ENCODE measurements around the gene NANS.

DNA sequence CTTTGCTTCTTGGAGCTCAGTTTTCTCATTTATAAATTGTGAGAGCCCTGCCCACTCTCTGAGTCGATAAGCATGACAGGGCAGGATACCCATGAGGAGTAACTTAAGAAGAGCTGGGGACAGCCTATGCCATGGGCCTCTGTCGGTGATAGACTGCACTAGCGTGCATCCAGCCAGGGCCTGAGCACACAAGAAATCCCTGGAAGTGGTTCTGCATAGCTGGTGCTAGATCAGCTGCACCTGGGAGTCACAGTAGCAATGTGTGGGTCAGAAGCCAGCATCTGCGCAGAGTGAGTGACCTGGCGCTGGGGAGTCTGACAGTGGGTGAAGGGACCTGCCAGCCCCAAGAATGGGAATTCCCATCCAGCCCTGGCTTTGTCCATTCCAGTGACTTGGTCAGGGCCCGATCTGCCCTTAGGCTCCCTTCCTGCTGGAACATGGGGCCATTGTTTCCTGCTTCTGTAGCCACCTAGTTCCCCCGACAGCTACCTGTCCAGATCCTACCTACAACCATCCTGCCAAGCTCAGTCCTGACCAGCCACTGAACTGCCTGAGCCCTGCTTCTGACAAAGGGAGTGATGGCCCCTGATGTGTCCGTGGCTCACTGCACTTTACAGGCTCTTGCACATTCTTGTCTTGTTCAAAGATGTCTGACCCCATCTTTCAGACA, 35.9 kb upstream of the NANS start:
- no peak for TF ChIP-seq SIN3A (IDR thresholded peaks at IDR 0.05; ENCODE audit: low read depth)
- TF ChIP-seq, protein P1, sequence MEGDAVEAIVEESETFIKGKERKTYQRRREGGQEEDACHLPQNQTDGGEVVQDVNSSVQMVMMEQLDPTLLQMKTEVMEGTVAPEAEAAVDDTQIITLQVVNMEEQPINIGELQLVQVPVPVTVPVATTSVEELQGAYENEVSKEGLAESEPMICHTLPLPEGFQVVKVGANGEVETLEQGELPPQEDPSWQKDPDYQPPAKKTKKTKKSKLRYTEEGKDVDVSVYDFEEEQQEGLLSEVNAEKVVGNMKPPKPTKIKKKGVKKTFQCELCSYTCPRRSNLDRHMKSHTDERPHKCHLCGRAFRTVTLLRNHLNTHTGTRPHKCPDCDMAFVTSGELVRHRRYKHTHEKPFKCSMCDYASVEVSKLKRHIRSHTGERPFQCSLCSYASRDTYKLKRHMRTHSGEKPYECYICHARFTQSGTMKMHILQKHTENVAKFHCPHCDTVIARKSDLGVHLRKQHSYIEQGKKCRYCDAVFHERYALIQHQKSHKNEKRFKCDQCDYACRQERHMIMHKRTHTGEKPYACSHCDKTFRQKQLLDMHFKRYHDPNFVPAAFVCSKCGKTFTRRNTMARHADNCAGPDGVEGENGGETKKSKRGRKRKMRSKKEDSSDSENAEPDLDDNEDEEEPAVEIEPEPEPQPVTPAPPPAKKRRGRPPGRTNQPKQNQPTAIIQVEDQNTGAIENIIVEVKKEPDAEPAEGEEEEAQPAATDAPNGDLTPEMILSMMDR (IDR thresholded peaks at IDR 0.05 in 2 of 3, conservative IDR thresholded peaks at IDR 0.05 in 1 of 3; ENCODE audit: borderline replicate concordance in 1 of 3, insufficient read depth in 1 of 3, low read depth in 2 of 3, low read length in 2 of 3): no peak
- no peak for TF ChIP-seq EZH2 (IDR thresholded peaks at IDR 0.05)
- TF ChIP-seq EGR1 (IDR thresholded peaks at IDR 0.05; ENCODE audit: low read depth): no peak
- TF ChIP-seq, protein P2, sequence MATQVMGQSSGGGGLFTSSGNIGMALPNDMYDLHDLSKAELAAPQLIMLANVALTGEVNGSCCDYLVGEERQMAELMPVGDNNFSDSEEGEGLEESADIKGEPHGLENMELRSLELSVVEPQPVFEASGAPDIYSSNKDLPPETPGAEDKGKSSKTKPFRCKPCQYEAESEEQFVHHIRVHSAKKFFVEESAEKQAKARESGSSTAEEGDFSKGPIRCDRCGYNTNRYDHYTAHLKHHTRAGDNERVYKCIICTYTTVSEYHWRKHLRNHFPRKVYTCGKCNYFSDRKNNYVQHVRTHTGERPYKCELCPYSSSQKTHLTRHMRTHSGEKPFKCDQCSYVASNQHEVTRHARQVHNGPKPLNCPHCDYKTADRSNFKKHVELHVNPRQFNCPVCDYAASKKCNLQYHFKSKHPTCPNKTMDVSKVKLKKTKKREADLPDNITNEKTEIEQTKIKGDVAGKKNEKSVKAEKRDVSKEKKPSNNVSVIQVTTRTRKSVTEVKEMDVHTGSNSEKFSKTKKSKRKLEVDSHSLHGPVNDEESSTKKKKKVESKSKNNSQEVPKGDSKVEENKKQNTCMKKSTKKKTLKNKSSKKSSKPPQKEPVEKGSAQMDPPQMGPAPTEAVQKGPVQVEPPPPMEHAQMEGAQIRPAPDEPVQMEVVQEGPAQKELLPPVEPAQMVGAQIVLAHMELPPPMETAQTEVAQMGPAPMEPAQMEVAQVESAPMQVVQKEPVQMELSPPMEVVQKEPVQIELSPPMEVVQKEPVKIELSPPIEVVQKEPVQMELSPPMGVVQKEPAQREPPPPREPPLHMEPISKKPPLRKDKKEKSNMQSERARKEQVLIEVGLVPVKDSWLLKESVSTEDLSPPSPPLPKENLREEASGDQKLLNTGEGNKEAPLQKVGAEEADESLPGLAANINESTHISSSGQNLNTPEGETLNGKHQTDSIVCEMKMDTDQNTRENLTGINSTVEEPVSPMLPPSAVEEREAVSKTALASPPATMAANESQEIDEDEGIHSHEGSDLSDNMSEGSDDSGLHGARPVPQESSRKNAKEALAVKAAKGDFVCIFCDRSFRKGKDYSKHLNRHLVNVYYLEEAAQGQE (IDR thresholded peaks at IDR 0.05; ENCODE audit: low read depth): no peak
- no peak for TF ChIP-seq SP1 (IDR thresholded peaks at IDR 0.05; ENCODE audit: low read depth)
- TF ChIP-seq POLR2AphosphoS5 (IDR thresholded peaks at IDR 0.05; ENCODE audit: low read depth, low read length): no peak
- TF ChIP-seq POLR2A (IDR thresholded peaks at IDR 0.05; ENCODE audit: borderline replicate concordance, extremely low read depth, insufficient read depth, insufficient read length): no peak
- TF ChIP-seq CEBPB (IDR thresholded peaks at IDR 0.05; ENCODE audit: low read depth): no peak
- TF ChIP-seq ZNF274 (IDR thresholded peaks at IDR 0.05; ENCODE audit: low read depth, low read length): no peak
- TF ChIP-seq TCF7L2 (IDR thresholded peaks at IDR 0.05; ENCODE audit: borderline replicate concordance, extremely low read depth, insufficient read depth, insufficient read length): no peak
- TF ChIP-seq, protein P3, sequence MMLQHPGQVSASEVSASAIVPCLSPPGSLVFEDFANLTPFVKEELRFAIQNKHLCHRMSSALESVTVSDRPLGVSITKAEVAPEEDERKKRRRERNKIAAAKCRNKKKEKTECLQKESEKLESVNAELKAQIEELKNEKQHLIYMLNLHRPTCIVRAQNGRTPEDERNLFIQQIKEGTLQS (IDR thresholded peaks at IDR 0.05): no peak

All from HCT116 (cell line).